HG02970 (cell line): ENCODE results near the gene IL6.
"Not testable (repeated sequence)": the region's sequence is repeated elsewhere in the genome, so short reads cannot be mapped to it uniquely, and the experiment has no call there.

Source experiments
- ATAC-seq: cut with Tn5 transposase; IDR thresholded peaks from one replicate; pipeline ENCODE4 v1.9.1; 2021; ENCODE audit warnings: mild to moderate bottlenecking, moderate library complexity, moderate number of reproducible peaks; ENCODE audit not compliant: unreplicated experiment, low FRiP score

IL6 gene

GRCh38 chr7:22772885-22773284 lies 45.9 kb downstream of the IL6 start:
- no peak for ATAC-seq

GRCh38 chr7:22776964-22777363 lies 50.0 kb downstream of the IL6 start:
- no peak for ATAC-seq

- not testable (repeated sequence) for ATAC-seq
Observed at GRCh38 chr7:22779730-22780323, 52.8 kb downstream of the IL6 start.

GRCh38 chr7:22781230-22781711 lies 54.3 kb downstream of the IL6 start:
- no peak for ATAC-seq
